HG03565 (cell line): ENCODE results near the gene SFTPB.

ENCODE experiments used
- ATAC-seq: cut with Tn5 transposase; IDR thresholded peaks from one replicate; pipeline ENCODE4 v1.9.1; 2021; ENCODE audit warnings: mild to moderate bottlenecking, moderate library complexity; ENCODE audit not compliant: unreplicated experiment

SFTPB gene

DNA sequence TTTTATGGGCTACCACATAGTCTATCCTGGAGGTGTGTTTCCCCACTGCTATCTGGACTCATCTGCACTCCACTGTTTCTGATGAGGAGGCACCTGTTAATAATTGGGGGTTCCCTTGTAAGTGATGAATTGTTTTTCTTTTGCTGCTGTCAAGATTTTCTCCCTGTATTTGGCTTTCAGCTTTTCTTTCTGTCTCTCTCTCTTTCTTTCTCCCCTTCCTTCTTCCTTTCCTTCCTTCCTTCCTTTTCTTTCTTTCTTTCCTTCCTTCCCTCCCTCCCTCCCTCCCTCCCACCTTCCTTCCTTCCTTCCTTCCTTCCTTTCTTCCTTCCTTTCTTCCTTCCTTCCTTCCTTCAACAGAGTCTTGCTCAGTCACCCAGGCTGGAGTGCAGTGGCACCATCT, 35.3 kb upstream of the SFTPB start:
- no peak for ATAC-seq

DNA sequence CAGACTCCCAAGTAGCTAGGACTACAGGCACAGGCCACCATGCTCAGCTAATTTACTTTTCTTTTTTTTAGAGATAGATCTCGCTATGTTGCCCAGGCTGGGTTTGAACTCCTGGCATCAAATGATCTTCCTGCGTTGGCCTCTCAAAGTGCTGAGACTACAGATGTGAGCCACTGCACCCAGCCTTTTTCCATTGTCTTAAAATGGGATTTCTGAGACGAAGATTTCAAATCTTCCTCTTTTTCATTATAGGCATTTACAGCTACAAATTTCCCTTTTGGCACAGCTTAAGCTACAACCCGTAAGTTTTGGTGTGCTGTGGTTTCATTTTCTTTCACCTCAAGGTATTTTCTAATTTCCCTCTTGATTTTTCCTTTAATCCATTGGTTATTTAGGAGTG, 34.8 kb upstream of the SFTPB start:
- ATAC-seq: no peak

DNA sequence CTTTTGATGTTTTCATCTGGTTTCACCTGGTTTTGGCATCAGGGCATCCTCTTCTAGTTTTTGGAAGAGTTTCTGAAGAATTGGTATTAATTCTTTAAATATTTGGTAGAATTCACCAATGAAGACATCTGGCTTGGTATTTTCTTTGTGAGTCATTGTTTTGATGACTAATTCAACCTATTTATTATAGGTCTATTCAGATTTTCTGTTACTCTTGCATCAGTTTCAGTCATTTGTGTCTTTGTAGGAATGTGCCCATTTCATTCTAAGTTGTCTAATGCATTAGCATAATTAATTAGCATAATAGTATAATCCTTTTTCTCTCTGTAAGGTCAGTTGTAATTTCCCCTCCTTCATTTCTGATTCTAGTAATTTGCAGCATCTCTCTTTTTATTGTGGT, 34.2 kb upstream of the SFTPB start:
- ATAC-seq: no peak

DNA sequence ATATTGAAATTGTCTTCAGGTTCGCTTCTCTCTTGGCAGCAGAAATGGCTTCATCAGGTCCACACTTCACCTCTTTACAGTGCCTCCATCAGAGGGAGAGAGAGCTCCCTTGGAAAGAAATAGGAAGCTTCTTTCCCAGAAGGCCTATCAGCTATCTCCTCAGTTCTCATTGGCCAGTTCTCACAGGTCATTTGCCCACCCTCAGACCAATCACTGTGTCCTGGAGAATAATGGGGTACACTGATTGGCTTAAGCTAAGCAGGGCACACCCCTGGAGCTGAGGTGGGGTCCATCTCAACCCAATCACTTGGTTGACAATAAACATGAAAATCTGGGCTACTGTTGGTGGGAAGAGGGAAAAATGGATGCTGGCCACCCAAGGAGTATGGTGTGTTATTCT, 31.3 kb upstream of the SFTPB start:
- no peak for ATAC-seq

DNA sequence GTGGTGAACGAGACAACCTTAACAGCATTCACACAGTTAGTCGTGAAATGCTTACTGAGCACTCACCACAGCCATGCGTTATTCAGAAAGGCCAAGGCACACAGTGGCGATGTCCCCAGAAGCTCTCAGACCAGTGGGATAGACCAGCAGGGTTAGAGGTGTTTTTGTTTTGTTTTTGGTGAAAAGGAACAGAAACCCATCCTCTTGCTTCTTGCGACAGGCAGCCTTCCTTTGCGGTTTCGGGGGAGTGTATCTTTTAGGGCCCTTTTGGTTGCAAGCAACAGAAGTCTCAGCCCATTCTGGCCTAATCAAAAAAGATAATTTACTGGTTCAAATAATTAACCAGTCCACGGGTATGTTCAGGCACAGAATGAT, 30.9 kb upstream of the SFTPB start:
- ATAC-seq: no peak

DNA sequence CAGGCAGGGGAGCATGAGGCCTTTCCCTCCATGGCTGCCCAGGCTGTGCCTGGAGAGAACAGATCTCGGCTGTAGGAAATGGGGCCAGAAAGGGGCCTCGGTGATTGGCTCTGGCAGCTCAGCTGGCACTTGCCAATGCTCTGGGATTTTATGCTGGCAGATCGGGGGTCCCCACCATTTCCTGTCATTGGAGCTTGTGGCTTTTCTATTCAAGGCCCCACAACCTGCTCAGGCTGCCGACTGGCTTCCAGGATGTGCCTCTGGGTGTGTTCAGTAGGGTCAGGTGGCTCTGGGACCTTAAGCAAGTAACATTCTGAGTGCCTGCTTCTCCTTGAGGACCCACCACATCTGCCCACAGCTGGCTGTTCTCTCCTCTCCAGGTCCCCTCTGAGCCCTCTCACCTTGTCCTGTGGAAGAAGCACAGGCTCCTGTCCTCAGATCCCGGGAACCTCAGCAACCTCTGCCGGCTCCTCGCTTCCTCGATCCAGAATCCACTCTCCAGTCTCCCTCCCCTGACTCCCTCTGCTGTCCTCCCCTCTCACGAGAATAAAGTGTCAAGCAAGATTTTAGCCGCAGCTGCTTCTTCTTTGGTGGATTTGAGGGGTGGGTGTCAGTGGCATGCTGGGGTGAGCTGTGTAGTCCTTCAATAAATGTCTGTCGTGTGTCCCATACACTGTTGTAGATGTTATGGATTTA, 30.3 kb upstream of the SFTPB start:
- no peak for ATAC-seq

DNA sequence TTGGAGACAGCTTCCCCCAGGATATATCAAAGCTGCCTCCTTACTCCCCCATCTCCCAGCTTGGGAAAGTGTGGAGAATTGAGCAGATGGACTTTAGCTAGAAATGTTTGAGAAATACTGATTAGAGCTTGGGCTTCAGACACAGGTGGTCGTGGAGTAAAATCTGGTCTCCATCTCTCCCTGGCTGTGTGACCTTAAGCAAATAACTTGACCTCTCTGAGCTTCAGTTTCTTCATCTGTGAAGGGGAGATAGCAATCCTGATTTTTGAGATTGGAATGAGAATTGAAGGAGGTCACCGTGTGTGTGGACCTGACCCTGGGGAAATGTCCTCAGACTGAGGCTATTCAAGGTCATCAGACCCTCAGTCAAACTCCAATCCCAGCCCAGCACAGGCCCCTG, 29.7 kb upstream of the SFTPB start:
- ATAC-seq: no peak

DNA sequence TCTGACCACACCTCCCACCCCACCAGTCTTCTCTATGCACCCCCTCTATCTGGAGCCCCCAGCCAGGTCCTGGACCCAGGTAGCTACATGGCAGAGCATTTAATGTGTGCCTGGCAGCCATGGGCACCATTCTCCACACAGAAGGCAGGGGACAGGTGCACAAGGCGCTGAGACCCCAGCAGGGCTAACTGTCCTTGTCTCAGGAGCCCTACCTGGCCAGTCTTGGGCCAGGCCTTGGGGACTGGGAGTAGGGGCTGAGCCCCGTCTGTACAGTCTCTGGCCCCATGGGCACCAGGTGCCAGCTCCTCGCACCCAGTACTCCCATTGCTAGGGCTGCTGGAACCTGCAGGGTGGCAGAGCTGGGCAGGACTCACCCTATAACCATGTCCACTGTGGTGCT, 29.1 kb upstream of the SFTPB start:
- ATAC-seq: no peak

DNA sequence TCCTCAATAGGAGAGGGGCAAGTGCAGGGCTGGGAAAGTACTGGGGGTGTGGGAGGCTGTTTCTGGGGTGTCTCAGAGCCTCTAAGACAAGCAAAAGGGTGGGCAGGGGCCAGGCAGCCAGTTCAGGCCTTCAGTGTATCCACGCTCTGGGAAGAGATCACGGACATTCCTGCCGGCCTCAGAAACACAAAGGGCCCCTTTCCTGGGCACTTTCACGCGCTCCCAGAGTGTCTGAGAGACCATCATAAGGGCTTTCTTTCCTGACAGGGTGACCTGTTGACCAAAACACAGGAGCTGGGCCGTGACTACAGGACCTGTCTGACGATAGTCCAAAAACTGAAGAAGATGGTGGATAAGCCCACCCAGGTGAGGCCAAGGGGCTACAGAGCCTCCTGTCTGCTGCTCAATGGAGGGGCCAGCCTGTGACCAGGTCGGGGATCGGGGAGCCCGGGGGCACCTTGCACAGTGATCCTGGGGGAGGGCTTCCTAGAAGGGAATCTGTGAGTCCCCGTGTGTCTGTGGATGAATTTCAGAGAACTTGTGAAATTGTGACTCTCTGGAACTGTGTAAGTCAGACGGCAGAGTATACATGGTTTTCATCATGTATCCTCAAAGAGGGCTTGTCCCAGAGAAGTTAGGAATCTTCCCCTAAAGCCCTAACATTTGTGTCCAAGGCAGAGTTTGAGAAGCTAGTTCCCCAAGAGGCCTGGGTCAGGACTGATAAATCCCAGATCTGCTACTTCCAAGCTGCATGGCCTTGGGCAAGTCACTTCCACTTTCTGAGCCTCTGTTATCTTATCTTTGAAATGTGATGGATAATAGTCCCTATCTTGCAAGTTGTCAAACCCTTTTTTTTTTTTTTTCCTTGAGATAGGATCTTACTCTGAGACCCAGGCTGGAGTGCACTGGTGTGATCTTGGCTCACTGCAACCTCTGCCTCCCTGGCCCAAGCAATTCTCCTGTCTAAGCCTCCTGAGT, 28.0 kb upstream of the SFTPB start:
- ATAC-seq: no peak

DNA sequence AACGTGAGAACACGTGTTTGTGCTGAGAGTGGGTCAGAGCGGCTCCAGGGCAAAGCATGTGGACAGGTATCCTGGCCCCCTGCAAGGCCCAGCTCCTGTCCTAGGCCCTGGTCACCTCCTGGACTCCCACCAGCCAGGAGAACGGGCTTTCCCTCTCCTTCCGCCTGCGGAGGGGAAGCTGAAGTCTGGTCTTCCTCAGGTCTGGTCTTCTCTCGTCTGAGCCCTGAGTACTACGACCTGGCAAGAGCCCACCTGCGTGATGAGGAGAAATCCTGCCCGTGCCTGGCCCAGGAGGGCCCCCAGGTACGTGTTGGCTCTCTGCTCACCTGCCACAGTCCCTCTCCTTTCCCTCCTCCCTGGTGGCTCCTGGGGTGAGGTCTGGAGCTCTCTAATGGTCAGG, 27.1 kb upstream of the SFTPB start:
- no peak for ATAC-seq

DNA sequence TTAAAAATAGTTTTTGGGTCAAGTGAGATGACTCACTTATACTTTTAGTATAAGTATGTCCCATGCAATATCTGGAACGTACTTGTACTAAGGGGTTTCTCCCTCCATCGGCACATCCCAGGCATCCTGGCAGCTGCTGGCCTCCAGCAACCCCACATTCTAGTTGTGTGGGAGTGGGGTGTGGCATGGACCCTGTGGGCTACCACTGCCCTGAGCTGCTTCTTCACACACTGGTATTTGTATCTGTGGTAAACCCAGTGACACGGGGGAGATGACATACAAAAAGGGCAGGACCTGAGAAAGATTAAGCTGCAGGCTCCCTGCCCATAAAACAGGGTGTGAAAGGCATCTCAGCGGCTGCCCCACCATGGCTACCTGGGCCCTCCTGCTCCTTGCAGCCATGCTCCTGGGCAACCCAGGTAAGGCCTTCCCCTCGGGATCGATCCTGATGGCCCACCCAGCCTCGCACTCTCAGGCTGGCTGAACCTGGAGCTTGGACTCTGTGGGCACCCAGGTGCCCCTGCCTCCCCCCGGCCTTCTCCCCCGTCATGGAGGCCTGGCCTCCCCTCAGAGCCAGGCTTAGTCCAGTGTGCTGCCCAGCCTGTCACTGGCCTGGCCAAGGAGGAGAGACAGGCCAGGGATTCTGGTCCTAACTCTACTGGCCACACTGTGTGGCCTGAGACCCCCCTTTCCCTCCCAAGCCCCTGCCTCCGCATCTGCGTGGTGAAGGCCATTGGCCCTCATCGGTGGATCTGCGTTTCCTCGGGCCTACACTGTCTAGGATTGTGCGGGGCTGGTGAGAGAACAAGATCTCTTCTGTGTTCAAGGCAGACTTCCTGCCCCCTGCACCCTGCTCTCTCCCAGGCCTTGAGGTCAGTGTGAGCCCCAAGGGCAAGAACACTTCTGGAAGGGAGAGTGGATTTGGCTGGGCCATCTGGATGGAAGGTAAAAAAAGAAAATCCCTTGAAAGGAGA, 26.3 kb upstream of the SFTPB start, which contains the start of gene GNLY:
GNLY (plus strand) TSS at position 307 of the 974 bp plus-strand sequence; CDS start at position 368, 61 bp downstream.
- ATAC-seq: no peak

DNA sequence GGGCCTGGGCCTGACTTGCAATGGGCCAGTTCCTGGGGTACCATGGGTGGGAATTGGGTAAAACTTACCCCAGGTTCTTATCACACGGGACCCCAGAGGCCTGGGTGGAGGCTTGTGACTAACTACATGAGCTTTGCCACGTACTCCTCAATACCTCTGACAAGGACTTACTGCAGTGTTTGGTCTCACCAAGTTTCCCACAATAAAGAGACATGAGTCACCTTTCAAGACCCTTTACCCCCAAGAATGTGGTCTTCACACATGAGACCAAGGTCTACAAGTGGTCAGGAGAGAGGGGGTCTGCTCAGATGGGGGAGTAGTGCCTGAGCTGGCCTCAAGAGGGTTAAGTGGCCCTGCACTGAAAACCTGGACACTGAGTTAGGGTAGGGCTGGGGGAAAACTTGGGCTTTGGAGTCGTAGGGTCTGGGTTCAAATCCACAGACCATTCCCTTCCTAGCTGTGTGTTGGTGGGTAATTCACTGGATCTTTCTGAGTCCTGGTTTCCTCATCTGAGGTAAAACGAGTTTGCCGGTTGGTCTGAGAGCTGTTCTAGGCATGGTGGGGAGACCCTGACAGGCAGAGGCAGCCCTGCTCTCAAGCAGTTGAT, 24.1 kb upstream of the SFTPB start:
- no peak for ATAC-seq

DNA sequence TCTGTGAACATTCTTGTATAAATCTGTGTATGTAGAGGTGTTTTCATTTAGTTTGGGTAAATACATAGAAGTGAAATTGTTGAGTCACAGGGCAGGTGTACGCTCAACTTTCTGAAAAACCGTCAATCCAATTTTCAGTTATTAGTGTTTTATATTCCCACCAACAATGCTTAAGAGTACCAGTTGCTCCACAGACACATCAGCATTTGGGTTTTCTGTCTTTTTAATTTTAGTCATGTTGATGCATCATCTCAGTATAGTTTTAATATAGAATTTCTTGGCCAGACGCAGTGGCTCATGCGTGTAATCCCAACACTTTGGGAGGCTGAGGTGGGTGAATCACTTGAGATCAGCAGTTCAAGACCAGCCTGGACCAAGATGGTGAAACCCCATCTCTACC, 22.9 kb upstream of the SFTPB start:
- no peak for ATAC-seq

DNA sequence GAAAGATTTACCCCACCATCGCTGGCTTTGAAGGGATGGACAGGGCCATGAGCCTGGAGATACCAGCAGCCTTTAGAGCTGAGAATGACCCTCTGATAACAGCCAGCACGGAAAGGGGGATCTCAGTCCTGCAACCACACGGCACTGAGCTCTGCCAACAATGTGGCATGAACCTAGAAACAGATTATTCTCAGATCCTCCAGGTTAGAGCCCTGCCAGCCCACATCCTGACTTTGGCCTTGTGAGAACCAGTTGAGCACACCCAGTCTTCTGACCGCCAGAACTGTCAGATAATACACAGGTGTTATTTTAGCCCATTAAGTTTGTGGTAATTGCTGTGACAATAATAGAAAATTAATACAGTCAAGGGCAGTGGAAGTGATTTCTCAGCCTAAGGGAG, 16.8 kb upstream of the SFTPB start:
- ATAC-seq: no peak

DNA sequence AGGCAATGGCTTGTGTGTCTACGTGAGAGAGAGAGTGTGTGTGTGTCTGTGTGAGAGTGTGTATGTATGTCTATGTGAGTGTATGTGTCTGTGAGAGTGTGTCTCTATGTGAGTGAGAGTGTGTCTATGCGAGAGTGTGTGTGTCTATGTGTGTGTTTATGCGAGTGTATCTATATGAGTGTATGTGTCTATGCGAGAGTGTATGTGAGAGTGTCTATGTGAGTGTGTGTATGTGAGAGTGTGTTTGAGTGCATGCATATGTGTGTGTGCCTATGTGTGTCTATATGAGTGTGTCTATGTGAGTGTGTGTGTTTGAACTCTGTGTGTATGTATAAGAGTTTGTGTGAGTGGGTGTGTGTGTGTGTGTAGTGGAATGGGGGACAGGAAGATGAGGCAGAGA, 16.4 kb upstream of the SFTPB start:
- ATAC-seq: no peak

DNA sequence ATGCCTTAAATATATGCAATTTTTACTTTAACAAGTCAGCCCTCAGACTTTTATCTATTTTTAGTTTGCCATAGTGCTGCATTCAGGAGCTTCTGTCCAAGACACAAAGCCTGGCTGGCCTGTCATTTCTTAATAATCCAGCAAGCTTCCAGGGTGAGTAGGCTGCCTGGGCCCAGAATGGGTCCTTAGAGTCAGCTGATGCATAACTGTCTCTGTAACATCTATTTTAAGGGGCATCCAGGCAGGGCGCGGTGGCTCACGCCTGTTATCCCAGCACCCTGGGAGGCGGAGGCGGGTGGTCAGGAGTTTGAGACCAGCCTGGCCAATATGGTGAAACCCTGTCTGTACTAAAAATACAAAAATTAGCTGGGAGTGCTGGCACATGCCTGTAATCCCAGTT, 14.4 kb upstream of the SFTPB start:
- ATAC-seq: no peak

DNA sequence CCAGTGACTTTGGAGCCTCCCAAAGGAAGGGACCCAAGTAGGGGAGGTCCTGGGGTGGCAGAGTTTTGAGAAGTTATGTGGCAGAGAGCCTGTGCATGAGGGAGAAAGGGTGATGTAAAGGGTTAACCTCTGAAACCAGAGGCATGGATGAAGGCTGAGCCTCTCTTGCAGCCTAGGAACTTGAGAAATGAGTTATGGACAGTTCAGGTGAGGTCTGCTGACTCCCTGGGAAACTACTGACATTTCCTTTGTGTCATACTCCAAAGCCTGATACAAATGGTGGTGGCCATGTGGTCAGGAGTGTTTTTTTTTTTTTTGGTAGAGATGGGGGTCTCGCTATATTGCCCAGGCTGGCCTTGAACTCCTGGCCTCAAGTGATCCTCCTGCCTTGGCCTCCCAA, 13.8 kb upstream of the SFTPB start:
- no peak for ATAC-seq

DNA sequence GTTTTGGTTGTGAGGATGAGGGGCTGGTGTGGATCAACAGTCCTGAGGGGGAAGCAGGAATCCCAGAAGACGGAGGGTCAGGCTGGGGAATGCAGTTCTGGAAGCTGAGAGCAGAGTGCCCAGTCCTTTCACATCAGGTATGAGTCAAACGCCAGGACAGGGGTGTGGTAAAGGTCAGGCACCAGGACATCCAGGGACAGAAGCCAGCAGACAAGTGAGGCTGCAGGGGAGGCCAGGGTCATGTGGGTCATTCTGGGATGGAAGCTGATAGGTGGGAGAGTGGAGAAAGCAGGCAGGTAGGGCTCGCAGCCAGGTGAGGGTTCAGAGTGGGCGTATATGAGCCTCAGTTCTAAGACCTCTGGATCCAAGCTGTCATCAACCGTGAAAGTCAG, 13.4 kb upstream of the SFTPB start:
- no peak for ATAC-seq

DNA sequence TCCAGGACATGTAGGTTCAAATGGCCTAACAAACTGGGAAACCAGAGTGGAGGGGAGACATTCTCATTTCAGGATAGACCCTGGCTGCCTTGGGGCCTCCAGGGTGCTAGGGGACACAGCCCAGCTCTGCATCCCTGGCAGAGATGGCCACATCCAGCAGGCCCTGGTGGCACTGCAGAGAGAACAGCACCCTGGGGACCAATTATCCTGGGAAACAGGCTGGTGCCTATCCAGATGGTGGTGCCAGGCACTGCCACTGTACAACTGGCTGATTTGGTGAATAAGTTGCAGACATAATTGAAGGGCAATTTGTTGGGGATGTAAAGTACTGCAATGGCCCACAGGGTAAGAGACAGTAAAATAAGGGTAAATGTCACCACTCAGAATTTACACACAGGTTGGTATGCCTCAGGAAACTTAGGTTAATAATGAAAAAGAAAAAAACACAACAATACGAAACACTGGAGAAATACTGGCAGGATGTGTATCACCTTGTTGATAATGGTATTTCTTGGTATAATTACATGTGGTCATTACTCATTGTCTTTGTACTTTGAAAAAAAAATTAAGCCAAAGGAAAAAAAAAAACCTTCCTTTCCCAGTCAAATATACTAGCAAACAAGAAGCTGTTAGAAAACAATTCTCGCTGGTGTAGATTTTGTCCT, 12.8 kb upstream of the SFTPB start:
- ATAC-seq: no peak
